Erythroblast (primary cell): ENCODE measurements around the gene RNASEH1.

ENCODE experiments used
- GATA1 ChIP-seq: IDR thresholded peaks from 2 replicates; pipeline ENCODE4 v1.6.1; 2011; ENCODE audit warnings: low read depth, mild to moderate bottlenecking, control low read depth, low read length, moderate library complexity
- POLR2A ChIP-seq: IDR thresholded peaks from 2 replicates; pipeline ENCODE4 v1.6.1; 2011; ENCODE audit warnings: mild to moderate bottlenecking, low read length

- TF ChIP-seq POLR2A (no peak), GATA1 (no peak)
Measured at GRCh38 chr2:3539836-3540235, 18.3 kb downstream of the RNASEH1 start.
